CD4-positive, alpha-beta T cell (primary cell): ENCODE results near the gene SPTBN1. TPM values are rescaled to one million over a fixed set of nuclear protein-coding genes. Genes with fewer than 3 reads are reported as not detected.

Experiments used
- ATAC-seq: fragments of 200-7000 bp; cut with Tn5 transposase; one replicate; pipeline ENCODE4 v1.10.0; 2022; ENCODE audit warnings: mild to moderate bottlenecking; ENCODE audit not compliant: poor library complexity
- CTCF ChIA-PET: fragments of 350-600 bp; sonication (Branson Sonifier 250); formaldehyde crosslinking; loops from one replicate; lab custom pipeline; 2021; ENCODE audit warnings: antibody characterized with exemption, inconsistent platforms; lab: Charles Lee
- POLR2A ChIA-PET: fragments of 350-600 bp; sonication (Branson Sonifier 250); formaldehyde crosslinking; loops from one replicate; lab custom pipeline; 2021; ENCODE audit warnings: antibody characterized with exemption, inconsistent platforms; lab: Charles Lee
- DNase-seq, 14 experiments: peaks; one replicate each; pipeline ENCODE4 v3.0.0-alpha.2; 2013 to 2020; ENCODE audit warnings: mixed read lengths in 2 of 14
- H3K27ac ChIP-seq, 2 donors: one replicate each; pipeline versions ENCODE4 v1.5.1 to v1.7.0; 2013; ENCODE audit warnings: low read length in 2 of 2, low read depth in 1 of 2, mild to moderate bottlenecking in 1 of 2
- H3K27me3 ChIP-seq, 2 experiments: 1 replicate in 1 of 2; 2 replicates in 1 of 2; pipeline versions ENCODE4 v1.6.1 to v1.7.0; 2013; ENCODE audit warnings: low read length in 2 of 2, control low read depth in 1 of 2, mild to moderate bottlenecking in 1 of 2, moderate library complexity in 1 of 2; ENCODE audit not compliant: insufficient read depth in 2 of 2, control insufficient read depth in 1 of 2
- H3K36me3 ChIP-seq: one replicate; pipeline ENCODE4 v1.6.1; 2013; ENCODE audit warnings: low read length, control low read depth; ENCODE audit not compliant: insufficient read depth
- H3K4me1 ChIP-seq: one replicate; pipeline ENCODE4 v1.6.1; 2013; ENCODE audit warnings: low read length, control low read depth; ENCODE audit not compliant: insufficient read depth
- H3K4me3 ChIP-seq: one replicate; pipeline ENCODE4 v1.5.1; 2013; ENCODE audit warnings: mild to moderate bottlenecking, low read length, moderate library complexity
- H3K9me3 ChIP-seq, 2 experiments: 1 replicate in 1 of 2; 2 replicates in 1 of 2; pipeline versions ENCODE4 v1.6.1 to v1.7.0; 2013; ENCODE audit warnings: low read length in 2 of 2, mild to moderate bottlenecking in 2 of 2, control low read depth in 1 of 2, moderate library complexity in 1 of 2; ENCODE audit not compliant: control insufficient read depth in 1 of 2, insufficient read depth in 1 of 2
- H3K27ac Mint-ChIP-seq: one replicate; pipeline ENCODE4 v1.8.0; 2020; ENCODE audit warnings: mixed read lengths
- H3K27me3 Mint-ChIP-seq: one replicate; pipeline ENCODE4 v1.8.0; 2021; ENCODE audit warnings: mixed read lengths
- H3K36me3 Mint-ChIP-seq: one replicate; pipeline ENCODE4 v1.8.0; 2021; ENCODE audit warnings: low read depth, mixed read lengths
- H3K4me1 Mint-ChIP-seq: one replicate; pipeline ENCODE4 v1.8.0; 2021; ENCODE audit warnings: low read depth, mixed read lengths
- H3K4me3 Mint-ChIP-seq: one replicate; pipeline ENCODE4 v1.8.0; 2020; ENCODE audit warnings: mild to moderate bottlenecking, mixed read lengths
- H3K9me3 Mint-ChIP-seq: one replicate; pipeline ENCODE4 v1.8.0; 2020; ENCODE audit warnings: mixed read lengths
- intact Hi-C, 2 experiments: fragments of 100-400 bp; cut with DNase I in 1 of 2; cut with micrococcal nuclease in 1 of 2; formaldehyde crosslinking; loops; one replicate each; pipeline versions ENCODE4 v1.15.1 to v1.9.0; 2023 to 2025; cut with DNase I, micrococcal nuclease
- total RNA-seq, 174 experiments: library from RNA in 2 of 174; stranded (reverse) in 2 of 174; gene quantifications; one replicate each; pipeline ENCODE4 v1.2.3 and lab custom pipeline; 2021 to 2026
- TF ChIP-seq, protein P1 (sequence below): fragments of 200-600 bp; IDR thresholded peaks from one replicate; pipeline ENCODE4 v1.8.0; 2022; ENCODE audit warnings: antibody characterized with exemption, mild to moderate bottlenecking

Gene SPTBN1
- total RNA-seq, 2 experiments from 2014 or later: 156 to 166 TPM

DNA sequence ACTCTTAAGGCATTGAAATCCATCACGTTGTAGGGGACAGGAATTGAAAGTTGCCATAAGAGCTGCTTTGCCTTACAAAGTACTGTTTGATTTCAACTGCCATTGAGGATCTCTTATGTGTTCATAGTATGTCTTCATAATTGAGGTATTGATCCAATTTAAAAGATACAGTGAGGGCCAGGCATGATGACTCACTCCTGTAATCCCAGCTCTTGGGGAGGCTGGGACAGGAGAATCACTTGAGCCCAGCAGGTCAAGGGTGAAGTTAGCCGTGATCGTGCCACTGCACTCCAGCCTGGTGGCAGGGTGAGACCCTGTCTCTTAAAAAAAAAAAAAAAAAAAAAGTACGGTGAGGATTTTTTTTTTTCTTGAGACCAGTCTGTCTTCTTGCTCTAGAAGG is 175.6 kb downstream of the SPTBN1 start:
- H3K4me3 ChIP-seq: no peak overlapping the region
- DNase-seq (no peak), ATAC-seq (no peak)
- no peaks in the 10 kb centered on the region for H3K9me3 Mint-ChIP-seq
- no peaks in the 10 kb centered on the region for H3K27me3 Mint-ChIP-seq
- H3K27me3 ChIP-seq: no peaks in the 10 kb centered on the region
- H3K4me1 ChIP-seq: peaks cover 8% of the 10 kb centered on the region
- H3K27ac ChIP-seq: no peak overlapping the region
- TF ChIP-seq, protein P1, sequence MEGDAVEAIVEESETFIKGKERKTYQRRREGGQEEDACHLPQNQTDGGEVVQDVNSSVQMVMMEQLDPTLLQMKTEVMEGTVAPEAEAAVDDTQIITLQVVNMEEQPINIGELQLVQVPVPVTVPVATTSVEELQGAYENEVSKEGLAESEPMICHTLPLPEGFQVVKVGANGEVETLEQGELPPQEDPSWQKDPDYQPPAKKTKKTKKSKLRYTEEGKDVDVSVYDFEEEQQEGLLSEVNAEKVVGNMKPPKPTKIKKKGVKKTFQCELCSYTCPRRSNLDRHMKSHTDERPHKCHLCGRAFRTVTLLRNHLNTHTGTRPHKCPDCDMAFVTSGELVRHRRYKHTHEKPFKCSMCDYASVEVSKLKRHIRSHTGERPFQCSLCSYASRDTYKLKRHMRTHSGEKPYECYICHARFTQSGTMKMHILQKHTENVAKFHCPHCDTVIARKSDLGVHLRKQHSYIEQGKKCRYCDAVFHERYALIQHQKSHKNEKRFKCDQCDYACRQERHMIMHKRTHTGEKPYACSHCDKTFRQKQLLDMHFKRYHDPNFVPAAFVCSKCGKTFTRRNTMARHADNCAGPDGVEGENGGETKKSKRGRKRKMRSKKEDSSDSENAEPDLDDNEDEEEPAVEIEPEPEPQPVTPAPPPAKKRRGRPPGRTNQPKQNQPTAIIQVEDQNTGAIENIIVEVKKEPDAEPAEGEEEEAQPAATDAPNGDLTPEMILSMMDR: no peak
- no peaks in the 10 kb centered on the region for H3K9me3 ChIP-seq
- H3K27ac Mint-ChIP-seq: no peak overlapping the region
- H3K4me1 Mint-ChIP-seq: peaks cover 39% of the 10 kb centered on the region
- ChIA-PET CTCF (interaction anchor here (0.6 to 1.4 kb wide), 4 partner anchors 109 to 961 kb away, joined by 3 to 5 read pairs (median 4); no protein-coding TSS in a partner anchor), POLR2A (interaction anchor here (3.5 kb wide), 1 partner anchor 72 kb away, joined by 19 read pairs; no protein-coding TSS in a partner anchor)
- intact Hi-C loops: loop anchor here in 1 of 2 experiments (5.0 kb wide), 1 partner anchor 109 kb away; no protein-coding TSS in a partner anchor
- H3K36me3 Mint-ChIP-seq: peaks cover 95% of the 10 kb centered on the region
- no peak overlapping the region for H3K4me3 Mint-ChIP-seq
- peaks cover 95% of the 10 kb centered on the region for H3K36me3 ChIP-seq

DNA sequence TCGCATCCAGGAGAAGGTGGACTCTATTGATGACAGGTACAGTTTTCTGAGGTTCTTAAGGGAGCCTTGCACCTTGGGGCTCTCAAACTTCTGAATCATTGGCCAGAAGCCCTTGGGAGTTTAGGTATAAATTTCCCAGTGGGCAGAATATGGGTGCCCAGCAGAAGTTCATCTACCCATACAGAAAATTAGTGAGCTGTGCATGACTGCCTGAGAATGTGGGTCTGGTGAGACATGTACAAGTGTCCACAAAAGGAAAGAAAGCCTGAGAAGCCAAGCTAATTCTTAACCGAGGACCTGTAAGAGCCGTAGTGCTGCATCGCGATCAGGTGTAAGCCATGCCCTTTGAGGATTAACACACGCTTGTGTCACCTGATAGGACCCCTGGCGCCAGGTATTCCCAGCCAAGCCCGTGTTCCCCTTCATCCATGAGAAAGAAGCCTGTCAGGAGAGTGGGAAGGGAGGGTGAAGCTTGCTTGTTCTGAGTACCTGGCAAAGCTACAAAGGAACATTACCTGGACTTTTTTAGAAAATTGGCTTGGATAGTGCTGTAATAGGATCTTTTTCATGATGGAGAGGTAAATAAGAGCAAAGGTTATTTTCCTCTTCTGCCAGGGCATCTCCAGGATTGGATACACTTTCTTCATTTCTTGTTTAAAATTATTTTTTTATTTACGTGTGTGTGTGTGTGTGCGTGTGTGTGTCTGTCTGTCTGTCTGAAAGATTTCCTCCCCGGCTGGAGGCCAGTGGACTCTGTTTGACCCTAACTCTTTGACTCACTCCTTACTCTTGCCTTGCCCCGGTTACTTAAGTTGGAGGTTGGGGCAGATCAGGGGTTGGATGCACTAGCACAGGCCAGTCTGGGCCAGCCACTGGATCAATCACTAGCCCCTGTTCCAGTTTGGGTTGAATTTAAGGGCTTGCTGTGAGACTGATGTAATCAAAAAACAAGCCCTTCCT is 176.9 kb downstream of the SPTBN1 start:
- POLR2A ChIA-PET: interaction anchor here (0.6 to 3.5 kb wide), 4 partner anchors 9 to 74 kb away, joined by 3 to 19 read pairs (median 4); no protein-coding TSS in a partner anchor
- ATAC-seq (no peak), DNase-seq (no peak)
- Histone ChIP-seq H3K36me3 (peaks cover 95% of the 10 kb centered on the region), H3K27me3 (no peaks in the 10 kb centered on the region), H3K4me3 (no peak overlapping the region), H3K9me3 (no peaks in the 10 kb centered on the region), H3K27ac (no peak overlapping the region), H3K4me1 (peaks cover 8% of the 10 kb centered on the region)
- H3K9me3 Mint-ChIP-seq: no peaks in the 10 kb centered on the region
- CTCF ChIA-PET: interaction anchor here (1.4 to 1.5 kb wide), 3 partner anchors 14 to 110 kb away, joined by 3 to 5 read pairs (median 4); no protein-coding TSS in a partner anchor
- no peak overlapping the region for H3K4me3 Mint-ChIP-seq
- H3K27ac Mint-ChIP-seq: peak overlapping the region; percentile 49
- H3K4me1 Mint-ChIP-seq: peaks cover 39% of the 10 kb centered on the region
- H3K27me3 Mint-ChIP-seq: no peaks in the 10 kb centered on the region
- TF ChIP-seq, protein P1: no peak
- intact Hi-C loops: loop anchor here in 1 of 2 experiments (5.0 kb wide), 1 partner anchor 111 kb away; no protein-coding TSS in a partner anchor
- H3K36me3 Mint-ChIP-seq: peaks cover 95% of the 10 kb centered on the region

DNA sequence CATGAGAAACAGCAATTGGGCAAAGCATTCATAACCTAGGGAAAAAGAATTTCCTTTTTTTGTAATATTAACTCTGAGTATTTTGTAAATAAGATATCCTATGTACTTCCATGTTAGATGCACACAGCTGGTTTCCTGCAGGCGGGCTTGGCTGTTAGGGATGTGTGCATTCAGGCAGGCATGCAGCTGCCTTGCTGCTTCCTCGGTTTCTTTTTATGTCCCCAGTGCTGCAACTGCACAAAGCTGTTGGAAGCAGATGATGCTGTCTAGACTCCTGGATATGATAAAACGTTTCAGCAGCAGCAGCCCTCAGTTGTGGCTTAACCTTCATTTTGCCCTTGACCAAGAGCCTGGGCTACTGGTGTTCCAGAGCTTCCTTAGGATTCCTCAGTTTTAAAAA is 177.9 kb downstream of the SPTBN1 start:
- H3K36me3 Mint-ChIP-seq: peaks cover 95% of the 10 kb centered on the region
- H3K4me1 Mint-ChIP-seq: peaks cover 39% of the 10 kb centered on the region
- Histone ChIP-seq H3K27me3 (no peaks in the 10 kb centered on the region), H3K9me3 (no peaks in the 10 kb centered on the region), H3K36me3 (peaks cover 95% of the 10 kb centered on the region), H3K4me3 (no peak overlapping the region), H3K4me1 (peaks cover 8% of the 10 kb centered on the region), H3K27ac (no peak overlapping the region)
- H3K27me3 Mint-ChIP-seq: no peaks in the 10 kb centered on the region
- ChIA-PET POLR2A (interaction anchor here (1.0 to 3.5 kb wide), 4 partner anchors 8 to 75 kb away, joined by 4 to 19 read pairs (median 4); no protein-coding TSS in a partner anchor), CTCF (interaction anchor here (0.6 to 1.5 kb wide), 3 partner anchors 34 to 111 kb away, joined by 3 to 4 read pairs (median 4); no protein-coding TSS in a partner anchor)
- DNase-seq: no peak
- H3K9me3 Mint-ChIP-seq: no peaks in the 10 kb centered on the region
- TF ChIP-seq, protein P1: no peak
- H3K4me3 Mint-ChIP-seq: peak overlapping the region; percentile 4
- ATAC-seq: no peak
- intact Hi-C loops: loop anchor here in 1 of 2 experiments (2.0 to 5.0 kb wide), 2 partner anchors 75 to 112 kb away; no protein-coding TSS in a partner anchor
- H3K27ac Mint-ChIP-seq: peak overlapping the region; percentile 49
